NCI-H1417 treated with DMSO at 0.1 percent for 48 hours (cell line): ENCODE data around the gene ZNRF3.
"Not testable (repeated sequence)": the region's sequence is repeated elsewhere in the genome, so short reads cannot be mapped to it uniquely, and the experiment has no call there.

Source experiments
- DNase-seq: peaks from one replicate; lab custom pipeline; 2025; lab: John Stamatoyannopoulos, UW

ZNRF3 gene

GRCh38 chr22:28908810-28909209, 25.4 kb downstream of the ZNRF3 start:
- not testable (repeated sequence) for DNase-seq

DNA sequence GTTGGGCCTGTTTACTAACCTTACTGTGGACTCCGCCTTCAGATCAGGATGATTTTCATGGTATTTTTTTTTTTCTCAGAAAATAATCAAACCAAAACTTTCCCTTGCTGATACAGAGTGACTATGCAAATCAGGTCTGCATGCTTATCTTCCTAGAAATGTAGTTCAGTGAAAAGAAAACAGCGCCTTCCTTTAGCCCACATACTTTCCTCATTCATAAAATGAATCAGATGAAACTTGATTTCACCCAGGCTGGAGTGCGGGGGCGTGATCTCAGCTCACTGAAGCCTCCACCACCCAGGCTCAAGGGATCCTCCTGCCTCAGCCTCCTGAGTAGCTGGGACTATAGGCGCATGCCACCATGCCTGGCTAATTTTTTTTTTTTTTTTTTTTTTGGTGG, 26.0 kb downstream of the ZNRF3 start:
- DNase-seq = no peak

DNA sequence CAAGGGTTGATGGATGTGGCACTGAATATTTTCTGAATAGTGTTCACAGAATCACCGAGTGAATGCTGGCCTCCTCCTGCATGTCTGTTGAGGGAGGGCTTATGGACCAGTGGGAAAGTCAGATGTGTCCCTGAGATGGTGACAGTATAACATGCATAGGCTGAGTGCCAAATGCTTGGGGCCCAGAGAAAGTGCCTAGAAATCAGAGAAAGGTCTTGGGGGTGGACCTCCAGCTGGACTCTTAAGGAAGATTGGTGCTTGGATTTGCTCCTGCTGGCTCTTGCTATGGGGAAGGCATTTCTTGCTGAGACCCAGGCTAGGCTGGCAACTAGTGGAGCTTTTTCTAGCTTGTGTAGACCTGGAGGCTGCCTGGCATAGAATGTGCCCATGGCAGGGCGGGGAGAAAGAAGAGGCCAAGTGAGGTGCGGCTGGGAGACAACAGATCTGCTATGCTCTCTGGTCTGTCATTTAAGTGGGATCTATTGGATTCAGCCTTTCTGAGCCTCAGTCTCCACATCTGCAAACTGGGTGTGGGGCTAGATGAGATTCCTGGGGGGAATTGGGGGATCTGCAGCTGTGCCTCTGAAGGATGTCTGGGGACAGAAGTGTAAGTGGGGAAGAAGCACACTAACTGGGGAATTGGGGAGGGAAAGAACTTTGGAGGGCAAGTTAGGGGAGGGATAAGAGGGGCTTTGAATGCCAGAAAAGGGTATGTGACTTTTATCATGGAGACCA, 27.4 kb downstream of the ZNRF3 start:
- DNase-seq = no peak

GRCh38 chr22:28911304-28911690, 27.9 kb downstream of the ZNRF3 start:
- DNase-seq = no peak

GRCh38 chr22:28911777-28912669, 28.7 kb downstream of the ZNRF3 start:
- DNase-seq = no peak

DNA sequence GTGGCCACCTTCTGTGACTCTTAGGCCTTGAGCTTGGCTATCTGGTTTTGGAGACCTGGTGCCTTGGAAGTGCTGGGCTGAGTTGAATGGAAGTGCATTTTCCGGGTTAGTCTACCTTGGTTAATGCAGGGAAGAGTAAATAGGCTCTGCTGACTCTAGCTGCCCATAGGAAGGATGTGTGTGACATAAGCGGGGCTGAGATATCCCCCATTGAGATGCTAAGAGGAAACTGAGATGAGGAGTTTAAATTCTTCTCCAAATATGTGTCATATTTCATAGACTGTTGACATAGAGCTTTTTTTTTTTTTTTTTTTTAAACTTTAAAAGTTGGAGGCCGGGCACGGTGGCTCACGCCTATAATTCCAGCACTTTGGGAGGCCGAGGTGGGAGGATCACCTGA, 30.8 kb downstream of the ZNRF3 start:
- DNase-seq = no peak

- no peak for DNase-seq
Measured at GRCh38 chr22:28915969-28916368, 32.6 kb downstream of the ZNRF3 start.

- DNase-seq = peak; percentile 6
Measured at GRCh38 chr22:28917747-28918549, 34.6 kb downstream of the ZNRF3 start.

DNA sequence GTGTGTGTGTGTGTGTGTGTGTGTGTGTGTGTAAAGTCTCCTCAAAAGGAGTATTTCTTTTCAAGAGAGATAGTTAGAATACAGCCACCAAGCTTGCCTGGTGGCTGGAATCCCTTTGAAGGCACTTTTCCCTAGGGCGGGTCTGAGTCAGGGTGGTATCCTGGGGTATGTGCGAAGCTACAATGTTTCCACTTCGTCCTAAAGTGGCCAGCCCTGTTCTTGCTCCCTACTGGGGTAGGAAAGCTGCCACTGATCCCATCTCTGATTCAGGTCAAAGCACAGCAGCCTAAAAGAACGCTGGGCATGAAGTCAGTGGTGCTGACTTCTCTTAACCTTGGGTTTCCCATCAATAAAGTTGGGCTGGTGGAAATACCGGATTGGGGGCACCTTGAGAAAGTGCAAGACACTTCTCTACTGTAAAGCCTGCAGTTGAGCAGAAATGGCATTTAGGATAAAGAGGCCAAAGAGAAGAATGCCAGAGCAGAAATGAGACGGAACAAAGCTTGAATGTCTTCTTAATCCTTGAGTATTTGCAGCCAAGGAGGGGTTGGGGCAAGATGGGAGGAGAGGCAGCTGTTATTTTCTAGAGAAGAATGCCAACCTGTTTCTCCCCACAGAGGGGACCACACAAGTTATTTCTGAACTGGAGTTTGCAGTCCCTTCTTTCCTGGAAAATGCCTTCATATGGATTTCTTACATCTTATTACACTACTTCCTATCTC, 35.3 kb downstream of the ZNRF3 start:
- no peak for DNase-seq

DNA sequence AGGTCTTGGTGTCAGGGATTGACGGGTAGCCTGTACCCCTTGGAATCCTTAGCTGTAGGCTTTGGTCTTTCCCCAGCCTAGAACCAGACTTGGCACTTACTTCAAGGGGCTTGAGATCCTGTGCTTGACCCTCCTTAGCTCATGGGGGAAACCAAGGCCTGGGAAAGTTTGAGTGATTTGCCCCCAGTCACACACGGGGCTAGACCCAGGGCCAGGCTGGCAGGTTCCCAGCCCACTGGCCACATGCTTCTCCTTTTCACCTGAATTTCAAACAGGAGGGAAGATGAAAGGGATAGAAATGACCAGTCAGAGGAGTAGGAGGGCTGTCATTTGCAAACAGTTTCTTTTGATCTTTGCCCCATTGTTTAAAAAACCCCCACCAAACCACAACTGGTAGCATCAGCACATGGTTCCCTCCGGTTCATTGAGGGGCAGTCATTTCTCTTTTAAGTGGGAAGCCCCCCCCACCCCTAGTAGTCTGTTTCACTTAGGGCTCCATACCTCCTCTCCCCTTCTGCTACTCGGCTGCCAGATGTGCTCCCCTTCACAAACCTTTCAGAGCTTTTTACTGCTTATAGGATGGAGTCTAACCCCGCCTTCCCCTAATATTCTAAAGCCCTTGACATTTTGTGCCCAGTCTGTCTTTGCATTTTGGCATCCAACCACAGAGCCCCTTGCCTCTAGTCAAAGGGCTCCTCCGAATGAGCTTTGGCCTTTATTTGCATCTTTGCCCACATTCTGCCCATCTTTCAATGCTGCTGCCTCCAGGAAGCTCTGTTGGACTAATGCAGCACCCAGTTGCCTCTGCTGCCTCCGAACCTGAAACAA, 37.6 kb downstream of the ZNRF3 start:
- no peak for DNase-seq

DNA sequence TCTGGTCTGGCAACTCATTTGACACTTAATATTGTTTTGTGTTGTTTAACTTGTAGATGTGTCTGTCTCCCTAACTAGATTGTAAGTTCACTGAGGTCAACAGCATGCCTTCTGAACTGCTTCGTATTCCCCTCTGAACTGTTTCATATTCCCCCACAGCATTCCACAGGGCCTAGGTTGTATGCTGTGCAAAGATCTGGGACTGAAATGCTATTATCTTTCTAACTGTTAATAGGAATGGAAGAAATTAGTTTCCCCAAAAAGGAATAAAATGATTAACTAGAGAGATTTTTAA, 38.2 kb downstream of the ZNRF3 start:
- DNase-seq = no peak

- no peak for DNase-seq
Measured at GRCh38 chr22:28922540-28923244, 39.3 kb downstream of the ZNRF3 start.

DNA sequence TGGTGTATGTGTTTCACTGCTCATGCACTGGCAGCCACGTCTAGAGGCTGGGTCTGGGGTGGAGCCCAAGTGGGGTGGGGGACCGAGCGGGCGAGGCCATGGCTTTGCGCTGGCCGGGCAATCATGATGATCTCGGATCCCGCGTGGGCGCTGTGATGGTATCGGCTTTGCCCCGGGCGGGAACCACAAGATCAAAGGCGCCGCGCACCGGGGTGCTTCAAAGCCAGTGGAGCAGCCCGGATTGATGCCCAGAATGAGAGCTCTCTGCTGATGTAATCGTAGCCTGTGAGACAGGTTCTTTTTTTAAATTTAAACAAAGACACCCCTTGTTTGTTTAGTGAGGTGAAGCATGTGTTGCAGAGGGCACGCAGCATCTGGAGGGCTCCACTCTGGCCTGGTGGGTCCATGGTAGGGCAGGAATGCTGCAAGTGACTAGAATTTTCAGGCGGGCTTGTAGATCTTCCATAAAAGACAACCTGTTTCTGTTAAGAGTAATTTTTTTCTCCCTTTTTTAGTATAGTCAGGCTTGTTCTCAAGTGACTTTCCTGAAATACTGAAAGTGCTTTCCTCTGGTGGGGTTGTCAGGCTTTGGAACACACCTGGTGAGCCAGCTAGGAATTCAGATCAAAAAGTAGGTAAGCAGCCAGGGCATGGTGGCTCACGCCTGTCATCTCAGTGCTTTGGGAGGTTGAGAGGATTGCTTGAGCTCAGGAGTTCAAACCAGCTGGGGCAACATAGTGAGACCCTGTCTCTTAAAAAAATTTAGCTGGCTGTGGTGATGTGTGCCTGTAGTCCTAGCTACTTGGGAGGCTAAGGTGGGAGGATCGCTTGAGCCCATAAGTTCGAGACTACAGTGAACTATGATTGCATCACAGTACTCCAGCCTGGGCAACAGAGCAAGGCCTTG, 40.7 kb downstream of the ZNRF3 start:
- DNase-seq = no peak

- DNase-seq = no peak
Measured at GRCh38 chr22:28925916-28926315, 42.5 kb downstream of the ZNRF3 start.

- DNase-seq = no peak
Measured at GRCh38 chr22:28927630-28928029, 44.3 kb downstream of the ZNRF3 start.

GRCh38 chr22:28929197-28929596, 45.8 kb downstream of the ZNRF3 start:
- no peak for DNase-seq

GRCh38 chr22:28930357-28931007, 47.1 kb downstream of the ZNRF3 start:
- no peak for DNase-seq

DNA sequence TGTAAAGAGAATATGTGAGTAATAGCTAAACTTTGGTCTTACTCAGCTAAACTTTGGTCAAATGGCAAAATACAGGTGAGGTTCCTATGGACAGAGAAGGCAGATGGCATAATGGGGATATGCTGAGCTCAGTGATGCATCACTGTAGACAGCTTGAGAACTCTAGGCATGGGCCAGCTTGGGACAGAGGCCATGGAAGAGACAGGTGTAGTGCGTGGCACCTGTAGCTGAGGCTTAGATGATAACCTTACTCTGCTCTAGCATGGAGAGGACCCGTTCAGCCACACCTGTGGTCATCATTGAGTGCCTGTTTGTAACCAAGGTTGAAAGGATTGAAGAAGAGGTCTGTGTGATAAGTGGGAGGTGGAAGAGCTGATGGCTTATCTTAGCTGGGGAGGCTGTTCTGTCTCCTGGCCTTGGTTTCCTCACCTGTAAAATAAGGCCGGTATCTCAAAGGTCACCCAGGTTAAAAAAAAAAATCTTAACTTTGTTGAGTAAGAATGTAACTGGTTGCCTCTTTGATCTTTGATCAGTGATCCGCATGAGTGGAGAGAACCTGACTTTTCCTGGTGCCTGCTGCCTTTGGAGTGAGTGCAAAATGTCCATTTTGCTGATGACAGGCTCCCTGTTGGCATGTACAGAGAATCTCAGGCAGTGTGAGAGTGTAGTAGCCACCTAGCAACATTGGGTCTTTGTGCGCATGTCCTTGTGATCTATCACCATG, 48.6 kb downstream of the ZNRF3 start:
- no peak for DNase-seq
